ENCODE measurements around the gene FOXN3.

The FOXN3 gene

GRCh38 chr14:89419973-89420482 is 3.0 kb upstream of the FOXN3 start:
- no peak for TF ChIP-seq CTCF (IDR thresholded peaks at IDR 0.05; ENCODE audit: insufficient read depth, low read depth, low read length, missing control alignments)
- DNase-seq (ENCODE audit: low read depth), result no peak
- H3K4me3 ChIP-seq (ENCODE audit: low read length), result no peak overlapping the region

GRCh38 chr14:89418976-89419375 is 1.9 kb upstream of the FOXN3 start:
- no peak overlapping the region for H3K4me3 ChIP-seq (ENCODE audit: low read length)
- DNase-seq (ENCODE audit: low read depth), result no peak
- no peak for TF ChIP-seq CTCF (IDR thresholded peaks at IDR 0.05; ENCODE audit: insufficient read depth, low read depth, low read length, missing control alignments)

GRCh38 chr14:89418452-89418851 is 1.4 kb upstream of the FOXN3 start:
- peak overlapping the region; percentile 74 for H3K4me3 ChIP-seq (ENCODE audit: low read length)
- no peak for DNase-seq (ENCODE audit: low read depth)
- TF ChIP-seq CTCF (IDR thresholded peaks at IDR 0.05; ENCODE audit: insufficient read depth, low read depth, low read length, missing control alignments), result no peak

- TF ChIP-seq CTCF (IDR thresholded peaks at IDR 0.05; ENCODE audit: insufficient read depth, low read depth, low read length, missing control alignments), result peak; percentile 64
- DNase-seq (ENCODE audit: low read depth), result peak; percentile 69
- H3K4me3 ChIP-seq (ENCODE audit: low read length), result peak overlapping the region; percentile 74
These were observed 612 bp upstream of the FOXN3 start for GRCh38 chr14:89417465-89418225.

GRCh38 chr14:89416002-89416995 is 734 bp downstream of the FOXN3 start:
- DNase-seq (ENCODE audit: low read depth), result peak; percentile 98
- no peak for TF ChIP-seq CTCF (IDR thresholded peaks at IDR 0.05; ENCODE audit: insufficient read depth, low read depth, low read length, missing control alignments)
- peak overlapping the region; percentile 86 for H3K4me3 ChIP-seq (ENCODE audit: low read length)

- DNase-seq (ENCODE audit: low read depth), result no peak
- H3K4me3 ChIP-seq (ENCODE audit: low read length), result peak overlapping the region; percentile 86
- no peak for TF ChIP-seq CTCF (IDR thresholded peaks at IDR 0.05; ENCODE audit: insufficient read depth, low read depth, low read length, missing control alignments)
These were observed 1.9 kb downstream of the FOXN3 start for GRCh38 chr14:89415159-89415558.
